ENCODE results near the gene ADARB2.

ADARB2 gene

GRCh38 chr10:1395481-1396296 lies 341.6 kb downstream of the ADARB2 start:
- Histone ChIP-seq H3K27ac (ENCODE audit: poor library complexity, severe bottlenecking) (no peak overlapping the region), H3K36me3 (ENCODE audit: low read depth) (no peaks in the 10 kb centered on the region), H3K9me3 (ENCODE audit: severe bottlenecking) (no peaks in the 10 kb centered on the region), H3K27me3 (ENCODE audit: insufficient read depth, poor library complexity, severe bottlenecking) (no peaks in the 10 kb centered on the region), H3K4me1 (ENCODE audit: insufficient read depth, poor library complexity, severe bottlenecking) (no peaks in the 10 kb centered on the region), H3K4me3 (ENCODE audit: severe bottlenecking) (no peak overlapping the region)
- no peak for DNase-seq (ENCODE audit: low spot score)
- no peak for ATAC-seq (ENCODE audit: low read depth)
- TF ChIP-seq CTCF (IDR thresholded peaks at IDR 0.05; ENCODE audit: poor library complexity, severe bottlenecking), result no peak

- Histone ChIP-seq H3K9me3 (ENCODE audit: severe bottlenecking) (no peaks in the 10 kb centered on the region), H3K4me1 (ENCODE audit: insufficient read depth, poor library complexity, severe bottlenecking) (no peaks in the 10 kb centered on the region), H3K27ac (ENCODE audit: poor library complexity, severe bottlenecking) (no peak overlapping the region), H3K27me3 (ENCODE audit: insufficient read depth, poor library complexity, severe bottlenecking) (no peaks in the 10 kb centered on the region), H3K36me3 (ENCODE audit: low read depth) (no peaks in the 10 kb centered on the region), H3K4me3 (ENCODE audit: severe bottlenecking) (no peak overlapping the region)
- DNase-seq (ENCODE audit: low spot score), result no peak
- no peak for ATAC-seq (ENCODE audit: low read depth)
- TF ChIP-seq CTCF (IDR thresholded peaks at IDR 0.05; ENCODE audit: poor library complexity, severe bottlenecking), result no peak
Observed at GRCh38 chr10:1395025-1395480, 342.3 kb downstream of the ADARB2 start.

GRCh38 chr10:1394155-1394912 lies 343.0 kb downstream of the ADARB2 start:
- no peaks in the 10 kb centered on the region for H3K27me3 ChIP-seq (ENCODE audit: insufficient read depth, poor library complexity, severe bottlenecking)
- no peak for ATAC-seq (ENCODE audit: low read depth)
- no peaks in the 10 kb centered on the region for H3K4me1 ChIP-seq (ENCODE audit: insufficient read depth, poor library complexity, severe bottlenecking)
- no peak for TF ChIP-seq CTCF (IDR thresholded peaks at IDR 0.05; ENCODE audit: poor library complexity, severe bottlenecking)
- DNase-seq (ENCODE audit: low spot score), result no peak
- no peak overlapping the region for H3K4me3 ChIP-seq (ENCODE audit: severe bottlenecking)
- no peaks in the 10 kb centered on the region for H3K9me3 ChIP-seq (ENCODE audit: severe bottlenecking)
- no peak overlapping the region for H3K27ac ChIP-seq (ENCODE audit: poor library complexity, severe bottlenecking)
- no peaks in the 10 kb centered on the region for H3K36me3 ChIP-seq (ENCODE audit: low read depth)

GRCh38 chr10:1393481-1393880 lies 343.8 kb downstream of the ADARB2 start:
- no peak overlapping the region for H3K4me3 ChIP-seq (ENCODE audit: severe bottlenecking)
- ATAC-seq (ENCODE audit: low read depth) (no peak), DNase-seq (ENCODE audit: low spot score) (no peak)
- no peaks in the 10 kb centered on the region for H3K4me1 ChIP-seq (ENCODE audit: insufficient read depth, poor library complexity, severe bottlenecking)
- H3K27me3 ChIP-seq (ENCODE audit: insufficient read depth, poor library complexity, severe bottlenecking), result no peaks in the 10 kb centered on the region
- no peak overlapping the region for H3K27ac ChIP-seq (ENCODE audit: poor library complexity, severe bottlenecking)
- no peaks in the 10 kb centered on the region for H3K9me3 ChIP-seq (ENCODE audit: severe bottlenecking)
- TF ChIP-seq CTCF (IDR thresholded peaks at IDR 0.05; ENCODE audit: poor library complexity, severe bottlenecking), result no peak
- no peaks in the 10 kb centered on the region for H3K36me3 ChIP-seq (ENCODE audit: low read depth)

Measured in RWPE2 (cell line).